Peyer's patch (tissue), 4 donors: ENCODE data around the gene HADHA. TPM values are rescaled to one million over a fixed set of nuclear protein-coding genes. Genes with fewer than 3 reads are reported as not detected.

Experiments used
- DNase-seq, 3 donors: peaks; one replicate each; pipeline ENCODE4 v3.0.0-alpha.2; 2017 to 2019
- H3K27ac ChIP-seq, 4 donors: fragments of 200-600 bp; sonication (generic); one replicate each; pipeline ENCODE4 v1.5.1; 2016 to 2019
- H3K27me3 ChIP-seq, 2 donors: fragments of 200-600 bp; sonication (generic); one replicate each; pipeline ENCODE4 v1.5.1; 2019
- H3K36me3 ChIP-seq, 3 donors: fragments of 200-600 bp; sonication (generic); one replicate each; pipeline ENCODE4 v1.5.1; 2016 to 2019
- H3K4me1 ChIP-seq, 4 donors: fragments of 200-600 bp; sonication (generic); one replicate each; pipeline ENCODE4 v1.5.1; 2016 to 2019
- H3K4me3 ChIP-seq, 4 donors: fragments of 200-600 bp; sonication (generic); 1 replicate in 3 of 4; 2 replicates in 1 of 4; pipeline ENCODE4 v1.5.1; 2016 to 2019; ENCODE audit warnings: mild to moderate bottlenecking in 1 of 4
- H3K9me3 ChIP-seq, 4 donors: fragments of 200-600 bp; sonication (generic); one replicate each; pipeline ENCODE4 v1.5.1; 2016 to 2019; ENCODE audit warnings: mild to moderate bottlenecking in 1 of 4
- POLR2A ChIP-seq, 2 donors: fragments of 450-650 bp; IDR thresholded peaks; one replicate each; pipeline ENCODE4 v1.5.1; 2017; ENCODE audit warnings: antibody characterized with exemption in 2 of 2, mild to moderate bottlenecking in 2 of 2, moderate library complexity in 2 of 2
- total RNA-seq, 4 donors: library from RNA; depleted of rRNA; stranded (reverse); fragments of >200 nt; gene quantifications; one replicate each; pipeline ENCODE4 v1.1.0, GENCODE V29; 2016
- TF ChIP-seq, protein P1 (sequence below), 6 experiments: fragments of 450-650 bp in 4 of 6; fragments of 200-600 bp in 2 of 6; sonication (generic) in 1 of 6; IDR thresholded peaks; one replicate each; pipeline ENCODE4 v1.5.1; 2017 to 2019; ENCODE audit warnings: antibody characterized with exemption in 6 of 6, mild to moderate bottlenecking in 3 of 6, moderate library complexity in 1 of 6

HADHA gene
- total RNA-seq, 4 donors from 2014 or later = 105 to 438 (median 267) TPM

DNA sequence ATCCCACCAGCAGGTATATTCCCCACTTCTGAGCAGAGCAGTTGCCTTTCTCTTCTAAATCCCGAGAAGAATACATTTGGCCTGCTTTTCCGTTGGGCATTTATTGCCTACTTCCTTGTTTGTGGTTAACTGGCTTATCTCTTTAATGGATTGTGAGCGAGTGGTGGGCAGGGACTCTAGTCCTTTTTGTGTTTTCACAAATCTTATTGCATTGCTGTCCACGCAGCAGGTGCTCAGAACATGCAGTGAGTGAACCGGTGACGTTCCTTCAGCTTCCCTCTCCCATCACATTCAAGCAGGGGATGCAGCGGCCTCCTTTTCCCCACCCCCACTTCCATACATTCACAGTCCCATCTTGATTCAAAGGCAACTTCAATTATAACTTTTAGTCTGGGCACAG, 100.4 kb downstream of the HADHA start:
- TF ChIP-seq, protein P1, sequence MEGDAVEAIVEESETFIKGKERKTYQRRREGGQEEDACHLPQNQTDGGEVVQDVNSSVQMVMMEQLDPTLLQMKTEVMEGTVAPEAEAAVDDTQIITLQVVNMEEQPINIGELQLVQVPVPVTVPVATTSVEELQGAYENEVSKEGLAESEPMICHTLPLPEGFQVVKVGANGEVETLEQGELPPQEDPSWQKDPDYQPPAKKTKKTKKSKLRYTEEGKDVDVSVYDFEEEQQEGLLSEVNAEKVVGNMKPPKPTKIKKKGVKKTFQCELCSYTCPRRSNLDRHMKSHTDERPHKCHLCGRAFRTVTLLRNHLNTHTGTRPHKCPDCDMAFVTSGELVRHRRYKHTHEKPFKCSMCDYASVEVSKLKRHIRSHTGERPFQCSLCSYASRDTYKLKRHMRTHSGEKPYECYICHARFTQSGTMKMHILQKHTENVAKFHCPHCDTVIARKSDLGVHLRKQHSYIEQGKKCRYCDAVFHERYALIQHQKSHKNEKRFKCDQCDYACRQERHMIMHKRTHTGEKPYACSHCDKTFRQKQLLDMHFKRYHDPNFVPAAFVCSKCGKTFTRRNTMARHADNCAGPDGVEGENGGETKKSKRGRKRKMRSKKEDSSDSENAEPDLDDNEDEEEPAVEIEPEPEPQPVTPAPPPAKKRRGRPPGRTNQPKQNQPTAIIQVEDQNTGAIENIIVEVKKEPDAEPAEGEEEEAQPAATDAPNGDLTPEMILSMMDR (IDR thresholded peaks at IDR 0.05) = no peak
- no peak for TF ChIP-seq POLR2A (IDR thresholded peaks at IDR 0.05)
- no peak overlapping the region for H3K4me3 ChIP-seq
- no peak for DNase-seq
- H3K27me3 ChIP-seq = no peaks in the 10 kb centered on the region
- H3K4me1 ChIP-seq = peaks cover 0 to 5% (median 0%) of the 10 kb centered on the region in 4 donors
- H3K27ac ChIP-seq = peak overlapping the region in 2 of 4 donors; percentile 19 to 42
- no peaks in the 10 kb centered on the region for H3K36me3 ChIP-seq
- H3K9me3 ChIP-seq = no peaks in the 10 kb centered on the region

DNA sequence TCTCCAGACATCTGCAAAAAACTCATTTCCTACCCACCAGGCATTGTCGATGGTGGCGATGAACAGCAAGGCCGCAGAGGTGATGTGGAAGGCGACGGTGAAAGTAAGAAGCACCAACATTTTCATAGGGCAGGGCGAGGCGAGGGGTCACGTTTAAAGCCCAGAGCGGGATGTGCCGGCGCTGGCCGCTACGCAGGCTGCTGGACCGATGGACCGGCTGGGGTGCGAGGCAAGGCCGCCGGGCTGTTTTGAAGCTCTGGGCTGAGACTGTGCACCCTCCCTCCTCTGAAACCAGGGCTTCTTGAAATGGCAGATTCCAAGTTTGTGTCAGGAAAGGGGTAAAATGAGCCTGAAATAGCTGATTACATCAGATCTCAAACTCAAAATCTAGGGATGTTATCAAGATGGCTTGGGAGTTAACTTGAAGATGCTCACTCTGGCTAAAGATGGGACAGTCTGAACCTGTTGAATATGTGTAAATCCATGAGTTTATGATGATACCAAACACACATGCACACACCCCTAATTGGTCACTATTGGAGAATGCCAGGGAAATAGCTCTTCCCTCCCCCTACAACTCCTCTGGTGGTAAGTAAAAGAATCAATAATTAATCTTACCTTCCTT, 103.2 kb downstream of the HADHA start:
- Histone ChIP-seq H3K27me3 (no peaks in the 10 kb centered on the region), H3K4me3 (no peak overlapping the region), H3K27ac (no peak overlapping the region), H3K36me3 (peaks cover 0 to 4% (median 0%) of the 10 kb centered on the region in 3 donors), H3K4me1 (peaks cover 0 to 5% (median 0%) of the 10 kb centered on the region in 4 donors), H3K9me3 (no peaks in the 10 kb centered on the region)
- DNase-seq = no peak
- TF ChIP-seq POLR2A (IDR thresholded peaks at IDR 0.05) = no peak

Other genes with a start within 250 kb of the HADHA start
- 10 to 100 TPM; 61.9 to 95.6 (median 85.1) TPM for gene RAB10, start 210.5 kb downstream of the HADHA start, total RNA-seq
- under 1 TPM in 3 of 4 donors, not detected in 1; 0.35 to 0.94 (median 0.85) TPM for gene GAREM2, start 71.5 kb downstream of the HADHA start, total RNA-seq
- 100 to 1,000 TPM; 120 to 413 (median 251) TPM for gene HADHB, start 307 bp upstream of the HADHA start, total RNA-seq
- gene SELENOI, start 101.5 kb upstream of the HADHA start, total RNA-seq = 10 to 100 TPM; 28.1 to 82.1 (median 51.2) TPM
- 1 to 10 TPM in 1 of 4 donors, not detected in 3; 4.1 TPM for gene ADGRF3, start 102.2 kb upstream of the HADHA start, total RNA-seq
- gene DRC1, start 157.3 kb upstream of the HADHA start, total RNA-seq = not detected
- under 1 TPM in 2 of 4 donors, not detected in 2; 0.66 to 0.83 TPM for gene OTOF, start 233.5 kb upstream of the HADHA start, total RNA-seq